HG03060 (cell line): Measurements from ENCODE around the gene TMEM176B.
"Not testable (repeated sequence)": the region's sequence is repeated elsewhere in the genome, so short reads cannot be mapped to it uniquely, and the experiment has no call there.

Experiments used
- ATAC-seq: cut with Tn5 transposase; IDR thresholded peaks from one replicate; pipeline ENCODE4 v1.9.1; 2021; ENCODE audit warnings: low read depth, moderate number of reproducible peaks; ENCODE audit not compliant: unreplicated experiment

Gene TMEM176B

GRCh38 chr7:150823484-150824126, 23.4 kb upstream of the TMEM176B start:
- no peak for ATAC-seq

- ATAC-seq: no peak
Measured at GRCh38 chr7:150823043-150823442, 22.9 kb upstream of the TMEM176B start.

- ATAC-seq: no peak
Measured at GRCh38 chr7:150820578-150821198, 20.5 kb upstream of the TMEM176B start.

- no peak for ATAC-seq
Measured at GRCh38 chr7:150820148-150820547, 20.0 kb upstream of the TMEM176B start.

GRCh38 chr7:150818971-150819370, 18.8 kb upstream of the TMEM176B start:
- no peak for ATAC-seq

- ATAC-seq: no peak
Measured at GRCh38 chr7:150814328-150815001, 14.3 kb upstream of the TMEM176B start.

GRCh38 chr7:150807616-150808438, 7.7 kb upstream of the TMEM176B start:
- not testable (repeated sequence) for ATAC-seq

- ATAC-seq: no peak
Measured at GRCh38 chr7:150806863-150807262, 6.7 kb upstream of the TMEM176B start.

GRCh38 chr7:150806454-150806853, 6.3 kb upstream of the TMEM176B start:
- no peak for ATAC-seq

GRCh38 chr7:150805864-150806263, 5.7 kb upstream of the TMEM176B start:
- ATAC-seq: no peak

GRCh38 chr7:150804802-150805201, 4.6 kb upstream of the TMEM176B start:
- ATAC-seq: no peak

- no peak for ATAC-seq
Measured at GRCh38 chr7:150803161-150803860, 3.1 kb upstream of the TMEM176B start.

GRCh38 chr7:150801946-150802771, 2.0 kb upstream of the TMEM176B start:
- ATAC-seq: no peak

- no peak for ATAC-seq
Measured at GRCh38 chr7:150801242-150801945, 1.2 kb upstream of the TMEM176B start.

- ATAC-seq: no peak
Measured at GRCh38 chr7:150800581-150801241, 547 bp upstream of the TMEM176B start, which contains the start of gene TMEM176A. Gene TMEM176A, plus strand, starts transcription at chr7:150800769. Its CDS starts 782 bp downstream, at chr7:150801551.

- no peak for ATAC-seq
Measured at GRCh38 chr7:150799156-150799555, 1.0 kb downstream of the TMEM176B start.

- no peak for ATAC-seq
Measured at GRCh38 chr7:150797661-150798060, 2.5 kb downstream of the TMEM176B start.

- no peak for ATAC-seq
Measured at GRCh38 chr7:150793569-150794238, 6.5 kb downstream of the TMEM176B start.
